ENCODE results near the gene PGAP6.
A peak's percentile ranks its signal among the peaks of the same experiment; 100 is the strongest.
"Not testable (repeated sequence)": the region's sequence is repeated elsewhere in the genome, so short reads cannot be mapped to it uniquely, and the experiment has no call there.

The PGAP6 gene

DNA sequence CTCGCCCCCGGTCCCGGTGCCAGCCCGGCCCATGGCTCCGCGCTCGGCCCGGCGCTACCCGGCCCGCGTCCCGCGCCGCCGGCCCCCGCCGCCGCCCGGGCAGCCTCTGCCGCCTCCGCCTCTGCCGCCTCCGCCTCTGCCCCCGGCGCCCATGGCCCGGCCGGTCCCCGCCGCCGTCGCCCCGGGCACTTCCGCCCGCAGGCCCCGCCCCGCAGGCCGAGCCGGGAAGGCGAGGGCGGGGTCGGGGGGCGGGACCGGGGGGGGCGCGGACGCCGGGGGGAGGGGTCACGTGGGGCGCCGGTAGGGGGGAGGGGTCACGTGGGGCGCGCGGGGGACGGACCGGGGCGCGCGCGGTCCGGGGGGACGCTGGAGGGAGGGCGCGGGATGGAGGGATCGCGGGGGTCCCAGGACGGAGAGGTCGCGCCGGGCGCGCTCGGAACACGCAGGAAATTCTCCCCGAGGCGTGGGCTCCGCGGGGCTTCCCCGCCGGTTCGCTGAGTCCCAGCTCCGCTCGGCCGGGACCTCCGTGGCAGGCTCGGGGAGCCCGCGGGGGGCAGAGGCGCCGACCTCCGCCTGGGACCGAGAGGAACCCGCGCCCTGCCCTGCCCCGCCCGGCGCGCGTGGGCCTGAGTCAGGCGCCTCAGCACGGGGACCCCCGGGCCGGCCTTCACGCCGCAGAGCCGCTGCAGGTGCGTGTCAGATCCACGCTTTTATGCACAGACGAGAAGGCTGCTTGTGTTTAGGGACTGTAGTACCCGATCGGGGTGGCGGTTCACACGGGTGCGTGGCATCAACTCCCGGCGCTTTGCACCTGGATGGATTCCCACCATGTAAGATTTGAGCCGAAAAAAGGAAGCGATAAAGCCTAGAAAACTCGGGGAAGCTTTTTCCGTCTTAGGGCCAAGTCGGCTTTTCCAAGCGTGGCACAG, at the start of gene PGAP6:
PGAP6 (minus strand) TSS at position 190 of the 929 bp plus-strand sequence; CDS start at position 33, 157 bp downstream.
- DNase-seq, result no peak

GRCh38 chr16:430904-431303, 49.1 kb upstream of the PGAP6 start:
- DNase-seq, result no peak

GRCh38 chr16:427250-427649, 45.5 kb upstream of the PGAP6 start:
- no peak for DNase-seq

DNA sequence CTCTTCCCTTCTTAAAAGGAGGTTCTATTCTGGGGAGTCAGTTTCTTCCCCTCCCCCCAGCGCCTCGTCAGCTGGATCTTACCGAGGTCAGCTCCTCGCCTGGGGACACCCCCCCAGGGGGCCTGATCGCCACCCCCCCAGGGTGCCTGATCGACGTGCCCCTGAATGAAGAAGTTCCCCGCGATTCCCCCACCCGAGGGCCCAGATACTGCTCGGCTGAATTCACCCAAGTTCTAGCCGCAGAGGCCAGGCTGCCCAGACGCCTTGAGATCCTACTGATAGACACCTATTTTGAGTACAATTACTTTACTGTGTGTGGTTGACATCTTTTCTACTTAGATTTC, 45.1 kb upstream of the PGAP6 start:
- no peak for DNase-seq

DNA sequence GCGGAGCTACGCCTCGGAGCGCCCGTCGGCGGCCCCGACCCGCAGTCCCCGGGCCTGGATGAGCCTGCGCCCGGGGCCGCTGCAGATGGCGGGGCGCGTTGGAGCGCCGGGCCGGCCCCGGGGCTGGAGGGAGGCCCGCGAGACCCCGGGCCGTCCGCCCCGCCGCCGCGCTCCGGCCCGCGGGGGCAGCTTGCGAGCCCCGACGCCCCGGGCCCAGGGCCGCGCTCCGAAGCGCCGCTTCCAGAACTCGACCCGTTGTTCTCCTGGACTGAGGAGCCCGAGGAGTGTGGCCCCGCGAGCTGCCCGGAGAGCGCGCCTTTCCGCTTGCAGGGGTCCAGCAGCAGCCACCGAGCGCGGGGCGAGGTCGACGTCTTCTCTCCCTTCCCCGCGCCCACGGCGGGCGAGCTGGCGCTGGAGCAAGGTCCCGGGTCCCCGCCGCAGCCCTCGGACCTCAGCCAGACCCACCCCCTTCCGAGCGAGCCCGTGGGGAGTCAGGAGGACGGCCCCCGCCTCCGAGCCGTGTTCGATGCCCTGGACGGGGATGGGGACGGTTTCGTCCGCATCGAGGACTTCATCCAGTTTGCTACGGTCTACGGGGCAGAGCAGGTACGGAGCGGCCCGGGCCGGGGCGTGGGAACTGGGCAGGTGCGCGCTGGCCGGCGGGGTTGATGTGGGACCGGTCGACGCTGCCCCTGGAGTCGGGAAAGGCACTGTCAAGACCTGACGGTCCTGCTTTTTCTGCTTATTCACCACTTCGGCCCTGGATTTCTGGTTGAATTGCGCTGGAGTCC, 44.5 kb upstream of the PGAP6 start:
- no peak for DNase-seq

GRCh38 chr16:425740-426114, 43.9 kb upstream of the PGAP6 start:
- DNase-seq, result no peak

DNA sequence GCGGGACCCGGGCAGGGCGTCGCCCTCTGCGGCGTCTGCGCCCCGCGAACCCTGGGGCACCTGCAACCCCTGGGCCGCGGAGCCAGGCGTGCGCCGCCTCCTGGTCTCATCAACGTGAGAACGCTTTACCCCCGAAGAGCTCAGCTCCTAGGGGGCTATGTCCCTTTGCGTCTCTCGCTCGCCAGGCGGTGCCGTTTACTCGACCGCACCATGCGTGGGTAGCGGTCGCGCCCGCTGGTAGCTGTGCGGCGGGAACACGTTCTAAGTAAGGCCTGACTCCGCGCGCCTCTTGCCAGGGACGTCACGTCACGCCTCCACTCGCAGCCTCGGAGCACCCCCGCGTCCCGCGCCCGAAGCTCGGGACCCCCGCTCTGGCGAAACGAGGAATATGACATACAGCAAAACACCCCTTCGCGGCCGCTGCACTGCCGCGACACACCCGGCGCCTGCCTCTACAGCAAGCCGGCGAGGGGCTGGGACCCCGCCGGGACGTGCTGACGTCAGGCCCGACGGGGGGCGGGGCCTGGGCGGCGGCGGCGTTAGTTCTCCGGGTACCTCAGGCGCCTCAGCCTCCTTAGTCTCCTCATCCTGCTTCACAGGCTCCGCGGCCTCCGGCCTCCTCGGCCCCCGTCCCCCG, 43.4 kb upstream of the PGAP6 start, which contains the start of gene RAB11FIP3:
RAB11FIP3 (plus strand) TSS at position 568 of the 637 bp plus-strand sequence. CDS start 358 bp downstream, outside the sequence.
- DNase-seq, result peak; percentile 37

GRCh38 chr16:424623-425081, 42.9 kb upstream of the PGAP6 start:
- DNase-seq, result no peak

GRCh38 chr16:424033-424622, 42.4 kb upstream of the PGAP6 start:
- no peak for DNase-seq

GRCh38 chr16:422179-422578, 40.4 kb upstream of the PGAP6 start:
- DNase-seq, result not testable (repeated sequence)

DNA sequence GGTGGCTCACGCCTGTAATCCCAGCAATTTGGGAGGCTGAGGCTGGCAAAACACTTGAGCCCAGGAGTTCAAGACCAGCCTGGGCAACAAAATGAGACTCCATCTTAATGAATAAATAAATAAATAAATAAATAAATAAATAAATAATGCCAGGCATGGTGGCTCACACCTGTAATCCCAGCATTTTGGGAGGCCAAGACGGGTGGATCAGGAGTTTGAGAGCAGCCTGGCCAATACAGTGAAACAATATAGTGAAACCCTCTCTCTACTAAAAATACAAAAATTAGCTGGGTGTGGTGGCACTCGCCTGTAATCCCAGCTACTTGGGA, 33.4 kb upstream of the PGAP6 start:
- not testable (repeated sequence) for DNase-seq

DNA sequence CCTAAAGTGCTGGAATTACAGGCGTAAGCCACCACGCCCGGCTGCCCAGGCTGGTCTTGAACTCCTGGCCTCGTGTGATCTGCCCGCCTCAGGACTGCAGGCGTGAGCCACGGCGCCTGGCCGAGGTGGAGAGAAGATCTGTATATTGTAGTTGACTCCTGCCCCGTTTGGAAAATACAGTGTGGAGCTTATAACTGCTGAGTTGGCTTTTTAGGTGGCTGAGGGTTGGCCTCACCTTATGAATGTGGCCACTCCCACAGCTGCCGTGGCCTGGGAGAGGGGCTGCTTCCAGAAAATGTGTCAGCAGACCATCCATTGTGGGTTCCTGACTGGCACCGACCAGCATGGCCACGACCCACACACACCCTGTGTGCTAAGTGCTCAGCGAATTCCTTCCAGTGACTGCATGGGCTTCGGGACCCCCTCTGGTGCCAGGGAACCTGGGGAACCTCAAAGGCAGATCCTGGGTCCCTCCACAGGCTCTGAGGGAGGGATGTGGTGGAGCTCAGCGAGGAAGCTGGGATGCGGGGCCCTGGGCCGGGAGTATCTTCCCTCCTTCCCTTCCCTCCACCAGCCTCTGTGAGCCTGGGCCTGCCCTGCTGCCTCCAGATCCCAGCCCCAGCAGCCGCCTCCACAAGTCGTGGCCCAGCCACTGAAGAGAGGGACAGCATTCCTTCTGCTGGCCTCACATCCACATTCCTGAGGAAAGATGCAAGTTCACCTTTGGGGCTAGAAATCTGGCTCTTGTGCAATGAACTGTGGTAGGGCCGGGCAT, 32.8 kb upstream of the PGAP6 start:
- DNase-seq, result no peak

GRCh38 chr16:411576-412265, 29.9 kb upstream of the PGAP6 start:
- no peak for DNase-seq

DNA sequence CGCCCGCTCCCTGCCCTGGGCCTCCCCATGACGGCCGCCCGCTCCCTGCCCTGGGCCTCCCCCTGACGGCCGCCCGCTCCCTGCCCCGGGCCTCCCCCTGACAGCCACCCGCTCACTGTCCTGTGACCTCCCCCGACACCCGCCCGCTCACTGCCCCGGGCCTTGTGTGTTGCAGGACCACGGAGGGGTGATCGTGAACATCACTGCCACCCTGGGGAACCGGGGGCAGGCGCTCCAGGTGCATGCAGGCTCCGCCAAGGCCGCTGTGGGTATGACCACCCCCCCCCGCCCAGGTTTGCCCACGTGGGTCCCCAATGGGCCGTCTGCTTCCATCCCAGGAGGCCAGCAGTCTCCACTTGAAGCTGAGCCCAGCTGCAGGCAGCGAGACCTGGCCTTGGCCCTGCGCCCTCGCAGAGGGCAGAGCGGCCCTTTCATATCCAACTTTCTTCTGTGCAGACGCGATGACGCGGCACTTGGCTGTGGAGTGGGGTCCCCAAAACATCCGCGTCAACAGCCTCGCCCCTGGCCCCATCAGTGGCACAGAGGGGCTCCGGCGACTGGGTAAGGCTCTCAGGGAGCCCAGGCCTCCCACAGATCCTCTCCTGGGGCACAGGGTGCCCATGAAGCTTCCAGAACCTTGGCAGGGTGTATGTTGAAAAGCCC, 28.9 kb upstream of the PGAP6 start:
- no peak for DNase-seq

- DNase-seq, result no peak
Measured at GRCh38 chr16:407253-407652, 25.5 kb upstream of the PGAP6 start.

DNA sequence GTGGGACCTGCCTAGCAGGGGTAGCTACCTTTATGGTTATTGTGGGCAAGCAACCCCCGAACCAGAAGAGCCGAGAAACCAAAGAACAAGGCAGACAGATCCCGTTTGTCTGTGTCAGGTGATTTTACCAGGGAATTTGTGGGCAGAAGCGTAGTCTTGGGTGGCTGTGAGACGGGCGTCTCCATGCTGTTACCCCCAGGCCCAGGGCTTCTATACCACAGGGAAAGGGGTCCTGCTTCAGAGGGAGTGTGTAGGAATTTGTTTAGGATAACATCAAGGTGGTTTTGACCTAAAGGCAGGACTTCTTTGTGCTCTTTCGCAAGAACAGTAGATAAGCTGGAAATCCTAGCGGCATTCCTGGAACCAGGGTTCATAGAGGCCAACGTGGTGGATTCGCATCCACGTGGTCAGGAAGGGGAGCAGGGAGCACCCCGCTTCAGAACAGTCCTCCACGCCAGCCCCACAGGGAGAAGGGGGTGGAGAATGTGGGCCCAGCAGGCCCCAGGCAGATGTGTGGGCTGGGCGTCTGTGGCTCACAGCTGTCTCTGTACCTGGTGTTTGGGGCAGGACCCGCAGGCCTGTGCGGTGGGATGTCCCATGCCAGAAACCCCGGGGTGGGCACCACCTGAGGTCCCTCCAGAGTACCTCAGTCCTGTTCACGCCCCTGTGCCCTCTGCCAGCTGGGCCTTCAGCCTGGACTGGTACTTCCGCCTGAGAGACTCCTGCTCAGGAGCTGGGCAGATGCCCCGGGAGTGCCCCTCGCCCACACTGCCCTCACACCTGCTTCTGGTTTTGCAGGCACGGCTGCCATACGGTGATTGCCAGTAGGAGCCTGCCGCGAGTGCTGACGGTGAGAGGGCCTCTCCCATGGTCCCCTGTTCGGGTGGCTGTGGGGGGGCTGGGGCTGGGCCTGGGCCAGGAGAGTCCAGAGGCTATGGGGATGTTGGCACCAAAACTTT, 24.0 kb upstream of the PGAP6 start:
- DNase-seq, result no peak

DNA sequence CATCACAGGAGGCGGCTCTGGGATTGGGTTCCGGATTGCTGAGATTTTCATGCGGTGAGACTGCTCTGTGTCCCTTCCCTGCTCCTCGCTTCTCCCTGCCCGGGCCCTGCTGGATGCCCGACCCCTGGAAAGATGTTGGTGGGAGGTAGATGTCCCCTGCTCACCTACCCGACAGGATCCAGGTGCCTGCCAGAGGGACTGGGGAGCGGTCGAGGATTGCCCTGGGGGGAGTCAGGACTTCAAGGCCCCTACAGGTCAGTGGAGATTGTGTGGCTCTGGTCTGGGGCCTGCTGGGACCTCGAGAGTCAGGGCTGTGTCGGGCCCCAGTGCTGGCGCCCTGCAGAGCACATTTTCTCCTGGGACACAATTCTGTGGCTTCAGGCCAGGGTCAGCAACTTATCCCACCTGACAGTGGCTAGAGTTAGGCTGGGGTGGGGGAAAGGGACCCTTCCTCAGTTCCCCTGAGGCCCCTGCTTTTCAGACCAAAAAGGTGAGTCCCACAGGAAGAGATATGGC, 23.3 kb upstream of the PGAP6 start:
- DNase-seq, result no peak

- no peak for DNase-seq
Measured at GRCh38 chr16:401468-402348, 19.9 kb upstream of the PGAP6 start, which contains the start of gene DECR2. DECR2 (plus strand) TSS chr16:401885; CDS start chr16:401964, 79 bp downstream.

All from NCI-H2081 treated with DMSO at 0.1 percent for 48 hours (cell line).